ENCODE data around the gene FBXL7.

The FBXL7 gene

DNA sequence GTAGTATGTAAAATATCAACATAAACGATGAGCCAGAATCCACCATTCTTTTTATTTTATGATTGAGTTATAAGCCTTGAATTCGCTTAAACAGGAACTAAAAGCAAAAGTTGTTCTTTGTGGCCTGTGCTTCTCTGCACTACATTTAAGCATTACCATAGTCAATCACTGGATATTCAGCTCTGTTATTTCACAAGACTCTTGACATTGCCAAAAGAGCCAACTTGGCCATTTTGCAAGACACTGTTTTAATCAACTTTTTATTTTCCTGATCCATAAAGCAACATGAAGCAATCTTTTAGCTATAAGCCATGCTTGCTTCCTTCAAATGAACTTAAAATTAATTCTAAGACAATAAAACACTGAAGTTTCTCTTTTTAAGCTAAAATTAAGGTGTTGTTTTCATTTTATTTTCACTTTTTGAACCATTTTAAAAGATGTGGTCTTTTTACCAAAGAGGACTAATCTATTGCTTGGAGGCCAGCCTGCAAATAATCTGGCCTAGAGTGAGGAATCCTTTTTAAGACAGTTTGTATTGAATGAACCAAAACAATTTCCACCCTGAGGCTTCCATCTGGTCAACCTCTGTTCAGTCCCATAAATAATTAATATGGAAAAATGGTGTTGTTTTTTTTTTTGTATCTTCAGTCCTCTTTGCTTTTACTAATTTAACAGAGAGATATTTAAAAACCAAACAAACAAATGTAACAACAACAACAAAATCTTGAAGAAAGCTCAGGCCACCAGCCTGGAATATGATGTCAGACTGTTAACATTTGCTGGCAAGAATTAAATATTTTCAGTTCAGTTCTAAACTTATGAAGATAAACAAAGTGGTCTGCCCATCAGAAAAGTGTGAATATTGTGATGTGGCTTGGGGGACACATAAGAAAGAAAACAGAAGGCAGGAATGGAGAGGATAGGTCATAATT is 405.2 kb downstream of the FBXL7 start:
- no peak for DNase-seq

DNA sequence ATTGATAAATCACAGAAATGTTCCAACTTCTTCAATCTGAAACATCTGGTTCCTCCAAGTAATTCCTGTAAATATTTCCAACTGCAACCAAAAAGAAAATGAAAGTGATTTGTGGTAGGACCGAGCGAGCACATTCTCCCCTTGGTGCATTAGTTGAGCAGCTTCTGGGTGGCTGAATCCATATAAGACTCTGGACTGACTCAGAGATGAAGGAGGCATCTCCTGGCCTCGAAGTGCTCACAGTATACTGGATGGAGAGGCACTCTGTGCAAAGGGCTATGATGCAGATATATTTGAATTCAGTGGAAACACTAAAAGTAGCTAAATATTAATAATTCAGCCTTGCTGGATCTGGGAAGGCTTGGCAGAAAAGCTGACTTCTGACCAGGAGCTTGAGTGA is 414.7 kb downstream of the FBXL7 start:
- DNase-seq = no peak

DNA sequence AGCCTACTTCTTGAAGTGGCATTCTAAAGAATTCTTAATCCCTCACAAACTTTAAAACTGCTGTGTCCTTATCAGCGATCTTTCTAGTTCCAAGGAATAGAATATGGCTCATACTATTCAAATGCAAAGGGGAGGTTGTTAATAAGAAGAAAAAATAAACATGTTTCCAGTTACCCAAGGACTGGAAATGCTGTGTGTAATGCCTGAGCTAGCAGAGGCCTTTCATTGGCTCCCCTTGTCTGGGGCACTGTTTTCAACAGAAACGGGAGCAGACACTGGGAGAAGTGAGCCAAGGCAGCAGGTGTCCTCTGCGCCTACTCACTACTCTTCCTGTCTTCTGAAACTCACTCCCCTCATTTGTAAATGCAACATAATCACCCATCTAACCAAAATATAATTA is 426.6 kb downstream of the FBXL7 start:
- DNase-seq = no peak

DNA sequence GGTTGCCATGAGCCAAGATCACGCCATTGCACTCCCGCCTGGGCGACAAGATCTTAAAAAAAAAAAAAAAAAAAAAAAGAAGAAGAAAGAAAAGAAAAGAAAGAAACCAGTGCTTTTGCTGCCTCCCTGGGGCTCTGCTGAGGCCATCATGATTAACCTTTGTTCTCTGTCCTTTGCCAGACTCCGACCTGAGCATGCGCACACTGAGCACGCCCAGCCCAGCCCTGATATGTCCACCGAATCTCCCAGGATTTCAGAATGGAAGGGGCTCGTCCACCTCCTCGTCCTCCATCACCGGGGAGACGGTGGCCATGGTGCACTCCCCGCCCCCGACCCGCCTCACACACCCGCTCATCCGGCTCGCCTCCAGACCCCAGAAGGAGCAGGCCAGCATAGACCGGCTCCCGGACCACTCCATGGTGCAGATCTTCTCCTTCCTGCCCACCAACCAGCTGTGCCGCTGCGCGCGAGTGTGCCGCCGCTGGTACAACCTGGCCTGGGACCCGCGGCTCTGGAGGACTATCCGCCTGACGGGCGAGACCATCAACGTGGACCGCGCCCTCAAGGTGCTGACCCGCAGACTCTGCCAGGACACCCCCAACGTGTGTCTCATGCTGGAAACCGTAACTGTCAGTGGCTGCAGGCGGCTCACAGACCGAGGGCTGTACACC is 427.9 kb downstream of the FBXL7 start:
- no peak for DNase-seq

DNA sequence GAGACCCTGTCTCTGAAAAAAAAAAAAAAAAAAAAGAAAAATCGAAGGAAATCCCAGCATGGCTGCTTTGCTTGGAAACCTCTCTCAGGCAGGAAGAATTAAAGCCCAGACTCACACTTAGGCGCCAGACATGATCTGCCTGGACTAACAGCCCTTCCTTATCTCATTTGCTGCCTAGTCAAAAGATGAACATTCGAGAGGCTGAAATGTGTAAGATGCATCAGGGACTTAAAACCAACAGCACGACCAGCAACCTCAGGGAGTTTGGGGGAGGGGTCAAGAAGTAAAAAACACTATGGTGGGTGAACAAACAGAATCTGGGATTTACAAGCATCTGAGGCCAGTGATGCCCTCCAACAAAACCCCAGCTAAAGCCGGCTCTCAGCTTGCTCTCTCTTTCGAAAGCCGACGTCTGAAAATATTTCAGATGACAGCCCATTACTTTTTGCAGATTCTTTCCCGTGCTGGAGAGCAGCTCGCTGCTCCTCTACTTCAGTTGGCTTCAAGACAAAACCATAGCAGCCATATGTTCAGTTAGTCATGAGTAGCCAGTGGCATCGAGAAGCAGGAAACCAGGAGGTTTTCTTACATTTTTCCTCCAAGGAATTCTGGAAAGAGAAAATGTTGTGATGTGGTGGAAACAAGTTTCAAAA is 429.8 kb downstream of the FBXL7 start:
- DNase-seq = no peak

DNA sequence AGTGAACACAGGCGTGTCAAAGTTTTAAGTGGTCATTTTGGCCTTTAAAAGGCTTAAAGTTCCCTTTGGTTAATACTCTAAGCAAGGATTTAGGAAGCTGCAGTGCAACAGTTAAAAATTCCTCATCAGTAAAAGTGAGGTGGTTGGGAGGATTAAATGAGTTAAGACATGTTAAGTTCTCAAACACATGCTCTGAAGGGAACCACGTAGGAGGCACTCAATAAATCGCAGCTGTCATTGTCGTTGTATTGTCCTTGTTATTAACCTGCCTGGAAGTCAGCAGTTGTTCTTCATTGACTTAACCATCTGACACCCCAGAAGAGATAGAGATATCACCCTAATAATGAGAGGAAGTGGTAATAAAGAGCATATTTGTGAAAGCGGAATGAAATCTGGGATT is 432.1 kb downstream of the FBXL7 start:
- DNase-seq = no peak

DNA sequence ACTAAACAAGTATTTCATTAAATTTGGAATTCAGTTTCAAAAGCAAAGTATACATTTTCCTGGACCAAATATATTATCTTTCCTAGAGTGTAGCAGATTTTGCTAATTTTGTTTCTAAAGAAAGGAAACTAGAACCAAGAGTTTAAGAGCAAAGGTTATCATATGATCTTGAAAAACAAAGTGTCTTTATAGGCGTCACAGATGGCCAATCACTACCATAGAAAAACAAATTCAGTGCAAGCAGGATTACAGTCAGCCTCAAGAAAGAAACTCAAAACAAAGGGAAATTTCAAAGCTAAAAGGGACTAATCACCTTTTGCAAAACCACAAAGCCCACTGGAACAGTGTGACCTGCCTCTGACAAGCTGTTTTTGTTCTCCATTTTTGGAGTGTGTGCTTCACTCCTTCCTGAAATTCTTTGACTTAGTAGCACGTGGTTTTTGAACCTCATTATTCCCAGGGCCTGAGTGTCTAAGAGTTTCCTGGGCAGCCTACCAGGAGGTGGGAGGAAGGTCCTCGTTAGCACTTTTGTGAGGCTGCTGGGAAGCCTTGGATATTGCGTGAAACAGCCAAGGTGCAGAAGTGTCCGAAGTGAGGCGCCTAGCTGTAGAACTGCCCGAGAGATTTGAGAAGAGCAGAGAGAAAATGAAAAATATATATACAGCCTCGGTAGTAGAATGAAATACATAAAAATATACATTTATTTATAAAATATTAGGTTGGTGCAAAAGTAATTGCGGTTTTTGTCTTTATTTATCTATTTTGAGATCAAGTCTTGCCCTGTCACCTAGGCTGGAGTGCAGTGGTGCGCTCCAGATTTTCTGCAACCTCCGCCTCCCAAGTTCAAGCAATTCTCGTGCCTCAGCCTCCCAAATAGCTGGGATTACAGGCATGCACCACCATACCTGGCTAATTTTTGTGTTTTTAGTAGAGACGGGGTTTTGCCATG is 433.6 kb downstream of the FBXL7 start:
- DNase-seq = peak; percentile 17

DNA sequence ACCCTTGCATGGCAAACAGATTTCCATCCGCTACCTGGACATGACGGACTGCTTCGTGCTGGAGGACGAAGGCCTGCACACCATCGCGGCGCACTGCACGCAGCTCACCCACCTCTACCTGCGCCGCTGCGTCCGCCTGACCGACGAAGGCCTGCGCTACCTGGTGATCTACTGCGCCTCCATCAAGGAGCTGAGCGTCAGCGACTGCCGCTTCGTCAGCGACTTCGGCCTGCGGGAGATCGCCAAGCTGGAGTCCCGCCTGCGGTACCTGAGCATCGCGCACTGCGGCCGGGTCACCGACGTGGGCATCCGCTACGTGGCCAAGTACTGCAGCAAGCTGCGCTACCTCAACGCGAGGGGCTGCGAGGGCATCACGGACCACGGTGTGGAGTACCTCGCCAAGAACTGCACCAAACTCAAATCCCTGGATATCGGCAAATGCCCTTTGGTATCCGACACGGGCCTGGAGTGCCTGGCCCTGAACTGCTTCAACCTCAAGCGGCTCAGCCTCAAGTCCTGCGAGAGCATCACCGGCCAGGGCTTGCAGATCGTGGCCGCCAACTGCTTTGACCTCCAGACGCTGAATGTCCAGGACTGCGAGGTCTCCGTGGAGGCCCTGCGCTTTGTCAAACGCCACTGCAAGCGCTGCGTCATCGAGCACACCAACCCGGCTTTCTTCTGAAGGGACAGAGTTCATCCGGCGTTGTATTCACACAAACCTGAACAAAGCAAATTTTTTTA is 436.7 kb downstream of the FBXL7 start:
- DNase-seq = no peak

DNA sequence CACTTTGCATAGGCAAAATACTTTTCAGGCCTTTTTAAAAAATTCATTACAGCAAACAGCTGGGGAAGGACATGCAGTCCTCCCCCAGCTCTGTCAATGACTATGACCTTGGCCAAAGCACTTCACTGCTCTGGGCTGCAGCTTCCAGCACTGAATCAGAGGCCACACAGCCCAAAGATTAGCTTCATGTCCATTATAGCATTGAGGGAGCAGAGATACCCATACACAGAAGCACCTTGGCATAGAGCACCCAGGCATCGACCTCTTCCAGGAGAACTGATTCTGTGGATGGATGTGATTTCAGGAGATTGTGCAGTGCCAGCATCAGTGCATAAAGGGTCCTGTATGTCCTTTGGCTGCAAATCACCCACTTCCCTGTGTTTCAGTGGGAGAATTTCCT is 437.7 kb downstream of the FBXL7 start:
- DNase-seq = no peak

DNA sequence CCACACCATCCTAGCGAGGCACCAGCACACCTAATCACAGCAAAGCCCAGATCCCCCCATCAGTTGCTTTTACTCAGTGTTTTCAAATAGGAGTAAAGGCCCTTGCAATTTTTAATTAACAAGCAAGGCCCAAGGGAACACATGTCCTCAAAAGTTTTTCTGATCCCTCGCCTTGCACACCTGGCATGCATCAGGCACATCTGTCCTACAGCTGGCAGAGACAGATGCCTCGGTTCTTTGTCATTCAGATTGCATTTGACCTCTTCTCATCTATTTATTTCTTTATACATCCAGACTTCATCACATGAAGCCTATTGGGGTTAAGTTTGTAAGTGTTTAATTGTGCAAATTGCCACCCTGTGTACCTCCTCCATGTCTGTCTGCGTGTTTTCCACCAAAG is 438.2 kb downstream of the FBXL7 start:
- no peak for DNase-seq

DNA sequence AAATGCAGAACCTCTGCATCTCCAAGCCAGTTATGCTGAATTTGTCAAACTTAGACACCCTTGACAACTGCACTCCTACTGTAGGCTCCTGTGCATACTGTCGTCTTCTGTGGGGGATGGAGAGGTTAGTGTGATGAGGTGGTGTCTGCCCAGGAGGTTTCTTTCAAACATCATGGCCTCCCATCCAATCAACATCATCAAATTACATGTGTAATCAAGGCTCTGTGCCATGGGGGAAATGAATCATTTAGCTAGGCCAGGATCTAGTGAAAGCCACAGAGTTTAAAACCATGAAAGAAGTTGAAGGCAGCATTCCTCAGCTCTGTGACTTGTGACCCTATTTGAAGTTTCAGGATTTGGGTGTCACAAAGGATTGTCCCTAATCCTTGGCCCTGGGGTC is 439.0 kb downstream of the FBXL7 start:
- DNase-seq = no peak

DNA sequence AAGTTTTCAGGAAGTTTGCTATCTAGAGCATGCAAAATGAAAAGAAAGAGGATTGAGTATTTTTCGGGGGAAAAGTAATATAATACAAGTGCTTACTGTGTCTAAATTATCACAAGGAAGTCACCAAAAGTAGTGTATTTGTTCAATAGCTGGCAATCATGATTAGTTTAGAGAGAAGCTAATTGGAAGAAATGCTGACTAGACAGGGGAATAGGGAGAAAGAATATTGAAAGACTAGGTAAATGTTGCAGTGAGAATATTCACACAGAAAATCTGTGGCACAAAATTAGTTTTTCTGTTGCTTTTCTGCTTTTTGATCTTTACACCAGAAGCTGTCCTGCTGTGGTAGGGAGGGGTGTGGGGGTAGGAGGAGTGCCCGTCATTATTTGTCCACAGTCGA is 440.9 kb downstream of the FBXL7 start:
- no peak for DNase-seq

DNA sequence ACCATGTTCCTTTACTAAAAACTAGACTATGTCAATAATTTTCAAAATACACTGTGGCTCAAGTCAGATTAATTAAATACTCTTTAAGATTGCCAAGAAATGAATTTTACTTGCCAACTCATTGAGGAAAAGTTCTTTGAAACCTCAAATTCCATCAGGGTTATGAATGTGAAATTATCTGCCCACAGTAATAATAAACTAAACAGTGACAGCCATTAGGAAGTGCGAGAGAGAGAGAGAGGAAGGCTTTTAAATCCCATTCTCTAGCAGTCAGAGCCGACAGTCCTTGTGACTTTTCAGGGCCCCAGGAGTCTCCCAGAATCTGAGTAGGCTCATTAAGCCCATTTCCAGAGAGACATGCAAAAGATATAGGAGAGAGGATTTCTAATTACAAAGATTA is 443.5 kb downstream of the FBXL7 start:
- DNase-seq = no peak

DNA sequence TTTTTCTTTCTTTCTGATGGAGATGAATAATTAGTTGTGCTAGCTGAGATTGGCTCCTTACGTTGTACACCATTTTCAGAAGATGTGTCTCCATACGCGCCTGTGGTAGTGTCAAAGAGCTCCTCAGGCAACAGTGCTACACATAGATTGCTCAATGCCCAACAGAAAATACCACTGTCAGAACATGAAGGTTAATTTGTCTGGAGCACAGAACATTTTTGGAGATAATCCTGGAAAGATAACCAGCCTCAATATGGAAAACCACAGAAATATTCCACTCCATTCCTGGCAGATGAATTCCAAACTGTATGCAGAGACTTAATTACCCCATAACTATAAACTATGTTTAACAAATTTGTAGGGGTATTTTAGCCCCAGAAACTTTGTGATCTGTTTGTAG is 446.0 kb downstream of the FBXL7 start:
- no peak for DNase-seq

DNA sequence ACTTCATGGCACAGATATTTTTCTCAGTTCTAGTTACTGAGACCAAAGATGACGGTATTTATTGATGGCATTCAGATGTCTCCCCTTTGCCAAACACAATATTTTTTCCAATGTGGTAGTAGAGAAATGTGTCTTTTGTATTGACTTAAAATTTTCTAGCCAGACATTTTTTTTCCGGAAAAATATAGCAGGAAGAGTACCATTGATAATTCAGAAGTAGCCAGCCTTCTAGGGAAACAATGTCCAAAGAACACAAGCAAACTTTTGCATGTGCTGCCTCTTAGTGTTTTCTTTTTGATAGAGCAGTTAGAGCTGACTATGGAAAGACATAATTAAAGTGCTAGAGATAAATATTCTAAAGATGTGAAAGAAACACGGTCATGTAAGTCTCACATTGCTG is 448.2 kb downstream of the FBXL7 start:
- no peak for DNase-seq

DNA sequence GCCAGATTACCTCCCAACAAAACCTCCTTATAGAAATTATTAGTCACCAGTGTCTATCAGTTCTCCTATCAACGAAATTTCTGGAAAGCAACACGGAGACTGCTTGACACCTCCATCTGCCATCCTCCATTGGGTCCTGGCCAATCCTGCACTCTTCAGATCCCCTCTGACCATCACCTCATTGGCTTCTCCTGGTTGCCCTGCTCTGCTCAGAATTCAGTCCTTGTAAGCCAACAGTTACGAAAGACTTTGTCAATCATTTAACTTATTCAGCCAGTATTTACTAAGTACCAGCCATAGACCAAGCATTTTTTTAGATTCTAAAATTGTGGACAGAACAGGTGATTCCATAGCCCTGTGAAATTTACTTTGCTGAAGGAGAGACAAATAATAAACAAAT is 451.1 kb downstream of the FBXL7 start:
- no peak for DNase-seq

DNA sequence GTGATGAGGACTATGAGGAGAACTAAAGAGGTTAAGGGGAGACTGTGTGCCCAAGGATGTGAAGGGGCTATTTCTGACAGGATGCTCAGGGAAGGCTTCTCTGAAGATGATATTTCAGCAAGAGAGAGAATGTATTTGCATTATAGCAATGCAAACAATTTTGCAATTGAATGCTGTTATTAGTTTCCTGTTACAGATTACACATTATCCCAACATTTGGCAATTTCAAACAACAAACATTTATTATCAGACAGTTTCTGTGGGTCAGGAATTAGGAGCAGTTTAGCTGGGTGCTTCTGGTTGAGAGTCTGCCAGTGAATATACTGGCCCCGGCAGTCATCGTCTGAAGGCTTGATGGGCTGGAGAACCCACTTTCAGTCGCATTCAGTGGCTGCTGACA is 451.6 kb downstream of the FBXL7 start:
- no peak for DNase-seq

DNA sequence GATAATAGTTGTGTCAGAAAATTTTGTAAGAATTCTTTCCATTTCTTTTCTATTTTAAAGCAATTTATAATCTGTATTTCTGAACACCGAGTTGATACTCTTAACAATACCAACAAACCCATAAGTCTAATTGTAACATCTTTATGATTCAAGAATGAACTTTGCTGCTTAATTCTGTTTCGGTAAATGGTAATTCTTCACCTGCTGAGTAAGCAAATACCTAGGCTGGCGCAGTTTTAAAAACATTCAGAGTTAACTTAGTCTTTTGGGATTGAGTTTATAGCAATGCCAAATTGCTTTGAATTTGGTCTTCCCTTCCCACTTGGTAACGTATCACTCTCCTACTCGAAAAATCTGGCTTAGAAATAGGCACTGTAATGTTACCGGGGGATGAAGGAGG is 456.6 kb downstream of the FBXL7 start:
- DNase-seq = no peak

DNA sequence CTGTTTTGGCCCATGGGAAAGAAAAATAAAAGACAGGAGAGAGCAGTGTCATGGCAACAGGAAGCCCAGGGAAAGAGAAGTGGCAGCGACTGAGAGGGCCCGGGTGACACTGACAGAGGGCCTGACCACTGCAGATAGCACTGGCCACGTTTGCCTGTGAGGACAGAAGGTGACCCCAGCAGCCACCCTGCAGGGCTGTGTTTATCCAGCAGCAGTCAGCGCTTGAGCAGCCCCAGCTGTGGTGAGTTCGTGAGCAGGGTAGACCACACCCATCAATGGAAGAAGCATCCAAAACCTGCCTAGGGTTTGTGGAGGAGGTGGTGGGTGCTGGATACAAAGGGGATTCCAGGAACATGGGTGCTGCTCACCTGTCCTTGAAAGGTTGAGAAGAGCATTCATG is 457.1 kb downstream of the FBXL7 start:
- no peak for DNase-seq

DNA sequence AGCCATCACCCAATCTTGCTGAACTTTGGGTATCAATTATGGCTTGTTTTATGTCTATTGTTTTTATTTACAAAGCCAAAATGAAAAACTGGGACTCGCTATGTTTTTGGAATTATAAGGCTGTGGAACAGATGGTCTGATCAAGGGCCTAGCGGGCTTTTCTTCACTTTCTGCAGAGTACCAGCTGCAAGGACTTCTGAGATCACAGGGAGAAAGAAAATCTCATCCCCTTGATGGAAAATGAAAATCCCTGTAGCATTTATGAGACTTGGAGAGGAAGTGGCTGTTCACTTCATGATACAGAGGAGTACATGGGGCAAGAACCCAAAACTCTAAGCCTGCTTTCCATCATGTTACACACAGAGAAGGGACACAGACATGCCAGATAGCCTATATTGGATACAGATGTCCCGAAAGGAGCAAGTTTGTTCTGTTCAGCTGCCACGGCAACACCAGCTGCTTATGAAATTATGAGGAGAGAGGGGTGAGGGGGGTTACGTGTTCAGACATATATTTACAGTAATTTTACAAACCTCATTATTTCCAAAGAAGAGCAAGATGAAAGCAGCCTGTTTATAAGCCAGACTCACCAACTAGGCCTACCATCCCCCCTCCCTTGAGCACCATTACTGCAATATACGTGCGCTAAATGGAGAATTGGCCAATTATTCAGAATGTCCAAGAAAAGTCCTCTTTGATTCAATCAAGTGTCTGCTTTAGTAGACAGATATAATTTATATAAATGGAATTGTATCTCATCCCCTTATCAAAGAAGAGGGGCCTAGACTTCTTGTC is 459.6 kb downstream of the FBXL7 start:
- no peak for DNase-seq

DNA sequence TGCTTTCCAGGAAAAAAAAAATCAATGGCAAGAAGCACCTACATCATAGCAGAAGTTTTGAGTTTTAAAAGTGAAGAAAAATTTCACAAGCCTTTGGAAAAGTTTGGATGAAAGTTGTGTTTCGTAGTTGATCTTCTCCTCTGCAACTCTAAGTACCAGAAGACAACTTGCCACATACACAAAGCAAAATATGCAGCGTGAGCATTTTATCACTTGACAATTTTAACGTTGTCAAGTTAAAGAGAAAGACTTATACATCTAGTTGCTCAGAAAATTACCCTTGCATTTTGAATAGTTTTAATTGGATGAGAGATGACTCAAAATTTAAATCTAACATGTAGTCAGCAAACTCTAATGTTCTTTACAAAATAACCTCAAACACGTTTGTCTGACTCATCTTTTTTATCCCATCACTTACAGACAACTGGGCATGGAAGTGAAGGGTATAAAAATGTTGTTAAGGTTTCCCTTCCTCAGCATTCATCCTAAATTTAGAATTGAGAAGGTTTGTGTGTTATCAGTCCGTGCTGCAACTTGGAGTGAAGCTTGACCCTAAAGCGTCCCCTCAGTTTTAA is 466.2 kb downstream of the FBXL7 start:
- no peak for DNase-seq
